ENCODE results near the gene SETD1A.
"Not testable (repeated sequence)": the region's sequence is repeated elsewhere in the genome, so short reads cannot be mapped to it uniquely, and the experiment has no call there.

The SETD1A gene

GRCh38 chr16:31008551-31008950 lies 51.0 kb downstream of the SETD1A start:
- H3K27me3 ChIP-seq (ENCODE audit: insufficient read depth, insufficient read length): peaks cover 20% of the 10 kb centered on the region
- no peaks in the 10 kb centered on the region for H3K9me3 ChIP-seq (ENCODE audit: insufficient read depth, low read length)
- H3K4me3 ChIP-seq (ENCODE audit: insufficient read length, low read depth): no peak overlapping the region
- DNase-seq (ENCODE audit: low read depth, low spot score): no peak
- no peaks in the 10 kb centered on the region for H3K36me3 ChIP-seq (ENCODE audit: insufficient read depth, insufficient read length, low read length)
- no peak overlapping the region for H3K9ac ChIP-seq (ENCODE audit: insufficient read length, low read depth)
- H3K4me1 ChIP-seq (ENCODE audit: insufficient read depth, insufficient read length): peaks cover 17% of the 10 kb centered on the region
- no peak for TF ChIP-seq YY1 (IDR thresholded peaks at IDR 0.05; ENCODE audit: insufficient read depth, insufficient read length)
- no peak for TF ChIP-seq SUZ12 (IDR thresholded peaks at IDR 0.05; ENCODE audit: extremely low read depth, insufficient read depth, insufficient read length)
- no peak for TF ChIP-seq ZNF274 (IDR thresholded peaks at IDR 0.05; ENCODE audit: low read depth, low read length)

- peaks cover 22% of the 10 kb centered on the region for H3K27me3 ChIP-seq (ENCODE audit: insufficient read depth, insufficient read length)
- TF ChIP-seq SUZ12 (IDR thresholded peaks at IDR 0.05; ENCODE audit: extremely low read depth, insufficient read depth, insufficient read length) (no peak), ZNF274 (IDR thresholded peaks at IDR 0.05; ENCODE audit: low read depth, low read length) (no peak), YY1 (IDR thresholded peaks at IDR 0.05; ENCODE audit: insufficient read depth, insufficient read length) (no peak)
- peaks cover 17% of the 10 kb centered on the region for H3K4me1 ChIP-seq (ENCODE audit: insufficient read depth, insufficient read length)
- no peak for DNase-seq (ENCODE audit: low read depth, low spot score)
- H3K4me3 ChIP-seq (ENCODE audit: insufficient read length, low read depth): no peak overlapping the region
- H3K36me3 ChIP-seq (ENCODE audit: insufficient read depth, insufficient read length, low read length): no peaks in the 10 kb centered on the region
- H3K9ac ChIP-seq (ENCODE audit: insufficient read length, low read depth): peak overlapping the region; percentile 74
- no peaks in the 10 kb centered on the region for H3K9me3 ChIP-seq (ENCODE audit: insufficient read depth, low read length)
These were observed 51.6 kb downstream of the SETD1A start for GRCh38 chr16:31009120-31009519.

- Histone ChIP-seq H3K27me3 (ENCODE audit: insufficient read depth, insufficient read length) (peaks cover 22% of the 10 kb centered on the region), H3K36me3 (ENCODE audit: insufficient read depth, insufficient read length, low read length) (no peaks in the 10 kb centered on the region), H3K9me3 (ENCODE audit: insufficient read depth, low read length) (no peaks in the 10 kb centered on the region), H3K4me1 (ENCODE audit: insufficient read depth, insufficient read length) (peaks cover 17% of the 10 kb centered on the region), H3K4me3 (ENCODE audit: insufficient read length, low read depth) (peak overlapping the region; percentile 38), H3K9ac (ENCODE audit: insufficient read length, low read depth) (peak overlapping the region; percentile 74)
- TF ChIP-seq YY1 (IDR thresholded peaks at IDR 0.05; ENCODE audit: insufficient read depth, insufficient read length) (no peak), ZNF274 (IDR thresholded peaks at IDR 0.05; ENCODE audit: low read depth, low read length) (no peak), SUZ12 (IDR thresholded peaks at IDR 0.05; ENCODE audit: extremely low read depth, insufficient read depth, insufficient read length) (no peak)
- DNase-seq (ENCODE audit: low read depth, low spot score): no peak
These were observed 52.5 kb downstream of the SETD1A start for GRCh38 chr16:31009894-31010584.

GRCh38 chr16:31010585-31011325 lies 53.2 kb downstream of the SETD1A start, which contains the start of gene STX1B:
Gene STX1B, minus strand, starts transcription at chr16:31010638. Its CDS starts 242 bp downstream, at chr16:31010396.
- Histone ChIP-seq H3K9me3 (ENCODE audit: insufficient read depth, low read length) (no peaks in the 10 kb centered on the region), H3K4me1 (ENCODE audit: insufficient read depth, insufficient read length) (peaks cover 17% of the 10 kb centered on the region), H3K4me3 (ENCODE audit: insufficient read length, low read depth) (peak within 1 kb of the TSS; percentile 38), H3K36me3 (ENCODE audit: insufficient read depth, insufficient read length, low read length) (no peaks in the 10 kb centered on the region), H3K27me3 (ENCODE audit: insufficient read depth, insufficient read length) (peaks cover 22% of the 10 kb centered on the region), H3K9ac (ENCODE audit: insufficient read length, low read depth) (peak within 1 kb of the TSS; percentile 79)
- TF ChIP-seq ZNF274 (IDR thresholded peaks at IDR 0.05; ENCODE audit: low read depth, low read length) (no peak), SUZ12 (IDR thresholded peaks at IDR 0.05; ENCODE audit: extremely low read depth, insufficient read depth, insufficient read length) (no peak), YY1 (IDR thresholded peaks at IDR 0.05; ENCODE audit: insufficient read depth, insufficient read length) (no peak)
- DNase-seq (ENCODE audit: low read depth, low spot score): no peak

- Histone ChIP-seq H3K4me1 (ENCODE audit: insufficient read depth, insufficient read length) (peaks cover 17% of the 10 kb centered on the region), H3K27me3 (ENCODE audit: insufficient read depth, insufficient read length) (peaks cover 22% of the 10 kb centered on the region)
- DNase-seq (ENCODE audit: low read depth, low spot score); H3K9me3 ChIP-seq (ENCODE audit: insufficient read depth, low read length); H3K9ac ChIP-seq (ENCODE audit: insufficient read length, low read depth); H3K36me3 ChIP-seq (ENCODE audit: insufficient read depth, insufficient read length, low read length); H3K4me3 ChIP-seq (ENCODE audit: insufficient read length, low read depth): not testable (repeated sequence)
These were observed 54.3 kb downstream of the SETD1A start for GRCh38 chr16:31011815-31012214.

GRCh38 chr16:31013292-31013691 lies 55.7 kb downstream of the SETD1A start:
- H3K9ac ChIP-seq (ENCODE audit: insufficient read length, low read depth); H3K4me1 ChIP-seq (ENCODE audit: insufficient read depth, insufficient read length); H3K4me3 ChIP-seq (ENCODE audit: insufficient read length, low read depth); H3K36me3 ChIP-seq (ENCODE audit: insufficient read depth, insufficient read length, low read length); H3K9me3 ChIP-seq (ENCODE audit: insufficient read depth, low read length); DNase-seq (ENCODE audit: low read depth, low spot score): not testable (repeated sequence)
- H3K27me3 ChIP-seq (ENCODE audit: insufficient read depth, insufficient read length): peaks cover 22% of the 10 kb centered on the region

GRCh38 chr16:31016018-31016417 lies 58.5 kb downstream of the SETD1A start:
- DNase-seq (ENCODE audit: low read depth, low spot score): no peak

GRCh38 chr16:31017756-31018155 lies 60.2 kb downstream of the SETD1A start:
- not testable (repeated sequence) for H3K36me3 ChIP-seq (ENCODE audit: insufficient read depth, insufficient read length, low read length); H3K9me3 ChIP-seq (ENCODE audit: insufficient read depth, low read length); DNase-seq (ENCODE audit: low read depth, low spot score); H3K4me3 ChIP-seq (ENCODE audit: insufficient read length, low read depth); H3K9ac ChIP-seq (ENCODE audit: insufficient read length, low read depth); H3K27me3 ChIP-seq (ENCODE audit: insufficient read depth, insufficient read length); H3K4me1 ChIP-seq (ENCODE audit: insufficient read depth, insufficient read length)

More at GRCh38 chr16:31016018-31016417, 58.5 kb downstream of the SETD1A start:
- Histone ChIP-seq H3K4me1 (ENCODE audit: insufficient read depth, insufficient read length) (no peaks in the 10 kb centered on the region), H3K27me3 (ENCODE audit: insufficient read depth, insufficient read length) (peaks cover 19% of the 10 kb centered on the region), H3K9me3 (ENCODE audit: insufficient read depth, low read length) (no peaks in the 10 kb centered on the region), H3K4me3 (ENCODE audit: insufficient read length, low read depth) (no peak overlapping the region), H3K9ac (ENCODE audit: insufficient read length, low read depth) (no peak overlapping the region), H3K36me3 (ENCODE audit: insufficient read depth, insufficient read length, low read length) (no peaks in the 10 kb centered on the region)
- TF ChIP-seq ZNF274 (IDR thresholded peaks at IDR 0.05; ENCODE audit: low read depth, low read length) (no peak), SUZ12 (IDR thresholded peaks at IDR 0.05; ENCODE audit: extremely low read depth, insufficient read depth, insufficient read length) (no peak)
